DND-41 (cell line): ENCODE measurements around the gene KLF17.

Experiments used
- ATAC-seq: fragments of 200-7000 bp; cut with Tn5 transposase; 3 replicates; pipeline ENCODE4 v1.9.1; 2021; ENCODE audit warnings: low read depth; ENCODE audit not compliant: insufficient read depth
- DNase-seq: peaks from one replicate; pipeline ENCODE4 v3.0.0-alpha.2; 2020
- H2AFZ ChIP-seq: 2 replicates; pipeline ENCODE4 v1.6.0; 2012; ENCODE audit warnings: low read depth, low read length
- H3K27ac ChIP-seq: 2 replicates; pipeline ENCODE4 v1.5.1; 2012; ENCODE audit warnings: low read length, inconsistent platforms
- H3K27me3 ChIP-seq: fragments of 200-600 bp; sonication (generic); 2 replicates; pipeline ENCODE4 v1.6.0; 2012; ENCODE audit warnings: low read length, mild to moderate bottlenecking, inconsistent platforms; ENCODE audit not compliant: insufficient read depth, poor library complexity
- H3K36me3 ChIP-seq: 2 replicates; pipeline ENCODE4 v1.5.1; 2012; ENCODE audit warnings: low read length, inconsistent platforms; ENCODE audit not compliant: insufficient read depth
- H3K4me1 ChIP-seq: 2 replicates; pipeline ENCODE4 v1.5.1; 2012; ENCODE audit warnings: mild to moderate bottlenecking, low read length; ENCODE audit not compliant: insufficient read depth
- H3K4me2 ChIP-seq: 2 replicates; pipeline ENCODE4 v1.6.0; 2012; ENCODE audit warnings: mild to moderate bottlenecking, moderate library complexity, low read length, inconsistent platforms; ENCODE audit not compliant: insufficient read depth
- H3K4me3 ChIP-seq, 2 experiments: fragments of 200-600 bp in 1 of 2; shearing (Covaris generic) in 1 of 2; 2 replicates each; pipeline ENCODE4 v1.5.1; 2012 to 2016; ENCODE audit warnings: inconsistent platforms in 2 of 2, low read length in 2 of 2, mild to moderate bottlenecking in 2 of 2, low read depth in 1 of 2, moderate library complexity in 1 of 2
- H3K79me2 ChIP-seq: 2 replicates; pipeline ENCODE4 v1.6.0; 2012; ENCODE audit warnings: low read length, inconsistent platforms; ENCODE audit not compliant: insufficient read depth
- H3K9ac ChIP-seq: 2 replicates; pipeline ENCODE4 v1.6.0; 2012; ENCODE audit warnings: low read depth, mild to moderate bottlenecking, inconsistent platforms, low read length, moderate library complexity
- H3K9me3 ChIP-seq: 2 replicates; pipeline ENCODE4 v1.5.1; 2012; ENCODE audit warnings: low read length, moderate library complexity, mild to moderate bottlenecking, inconsistent platforms; ENCODE audit not compliant: insufficient read depth, severe bottlenecking
- H4K20me1 ChIP-seq: 2 replicates; pipeline ENCODE4 v1.6.0; 2012; ENCODE audit warnings: low read length; ENCODE audit not compliant: insufficient read depth
- CTCF ChIP-seq: IDR thresholded peaks from 2 replicates; pipeline ENCODE4 v1.5.1; 2012; ENCODE audit warnings: borderline replicate concordance, low read length, moderate library complexity, mild to moderate bottlenecking; ENCODE audit not compliant: poor library complexity, severe bottlenecking; ENCODE audit errors: extremely low read depth
- EZH2 ChIP-seq: IDR thresholded peaks from 3 replicates; pipeline ENCODE4 v1.6.1; 2012; ENCODE audit warnings: borderline replicate concordance, low read depth, mild to moderate bottlenecking, moderate library complexity, low read length, inconsistent platforms; ENCODE audit not compliant: severe bottlenecking

KLF17 gene

GRCh38 chr1:44084998-44085675, 33.5 kb upstream of the KLF17 start:
- TF ChIP-seq EZH2 = no peak
- TF ChIP-seq CTCF = no peak
- H3K27ac ChIP-seq = no peak overlapping the region
- no peak for ATAC-seq

GRCh38 chr1:44086692-44087474, 31.7 kb upstream of the KLF17 start:
- no peak overlapping the region for H3K4me3 ChIP-seq
- ATAC-seq (no peak), DNase-seq (no peak)
- no peak overlapping the region for H2AFZ ChIP-seq
- H3K4me1 ChIP-seq = no peaks in the 10 kb centered on the region
- H3K36me3 ChIP-seq = no peaks in the 10 kb centered on the region
- H3K4me2 ChIP-seq = no peak overlapping the region
- H3K79me2 ChIP-seq = no peaks in the 10 kb centered on the region
- H3K9me3 ChIP-seq = no peaks in the 10 kb centered on the region
- TF ChIP-seq CTCF (no peak), EZH2 (no peak)
- H3K27me3 ChIP-seq = peaks cover 16% of the 10 kb centered on the region
- no peak overlapping the region for H3K9ac ChIP-seq
- no peaks in the 10 kb centered on the region for H4K20me1 ChIP-seq
- no peak overlapping the region for H3K27ac ChIP-seq

More at GRCh38 chr1:44084998-44085675, 33.5 kb upstream of the KLF17 start:
- Histone ChIP-seq H4K20me1 (no peaks in the 10 kb centered on the region), H3K4me2 (no peak overlapping the region), H3K9ac (no peak overlapping the region), H3K9me3 (no peaks in the 10 kb centered on the region), H3K4me3 (no peak overlapping the region), H3K36me3 (no peaks in the 10 kb centered on the region), H2AFZ (no peak overlapping the region), H3K79me2 (no peaks in the 10 kb centered on the region), H3K27me3 (peaks cover 16% of the 10 kb centered on the region), H3K4me1 (no peaks in the 10 kb centered on the region)
- no peak for DNase-seq

GRCh38 chr1:44089371-44090048, 29.1 kb upstream of the KLF17 start:
- no peak overlapping the region for H2AFZ ChIP-seq
- no peaks in the 10 kb centered on the region for H3K4me1 ChIP-seq
- TF ChIP-seq CTCF (no peak), EZH2 (no peak)
- ATAC-seq (no peak), DNase-seq (no peak)
- H4K20me1 ChIP-seq = no peaks in the 10 kb centered on the region
- no peaks in the 10 kb centered on the region for H3K9me3 ChIP-seq
- H3K4me3 ChIP-seq = no peak overlapping the region
- no peaks in the 10 kb centered on the region for H3K79me2 ChIP-seq
- no peak overlapping the region for H3K9ac ChIP-seq
- no peaks in the 10 kb centered on the region for H3K36me3 ChIP-seq
- H3K4me2 ChIP-seq = no peak overlapping the region
- peaks cover 9% of the 10 kb centered on the region for H3K27me3 ChIP-seq
- no peak overlapping the region for H3K27ac ChIP-seq
